HG03571 (cell line): ENCODE measurements around the gene DOCK2.
"Not testable (repeated sequence)": the region's sequence is repeated elsewhere in the genome, so short reads cannot be mapped to it uniquely, and the experiment has no call there.

ENCODE experiments used
- ATAC-seq: cut with Tn5 transposase; IDR thresholded peaks from one replicate; pipeline ENCODE4 v1.9.1; 2021; ENCODE audit not compliant: unreplicated experiment

The DOCK2 gene

DNA sequence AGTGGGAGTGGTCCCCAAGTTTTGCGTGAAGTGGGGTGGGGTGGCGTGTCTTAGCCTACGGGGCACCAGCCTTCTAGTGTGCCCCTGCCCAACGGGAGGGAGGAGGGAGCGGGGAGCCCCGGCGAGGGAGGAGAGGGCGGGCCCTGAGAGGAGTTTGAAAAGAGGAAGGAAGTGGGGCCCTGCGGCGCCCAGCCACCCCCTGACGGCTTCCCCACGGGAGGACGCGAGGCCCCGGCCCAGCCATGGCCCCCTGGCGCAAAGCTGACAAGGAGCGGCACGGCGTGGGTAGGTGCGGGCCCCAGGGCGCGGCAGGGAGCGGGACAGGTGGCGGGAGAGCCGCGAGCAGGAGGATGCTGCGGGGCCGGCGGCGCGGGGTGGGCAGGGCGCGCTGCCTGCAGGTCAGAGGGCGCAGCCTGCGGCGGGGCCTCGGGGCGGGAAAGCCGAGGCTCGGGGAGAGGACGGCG, at the start of gene DOCK2:
DOCK2 (plus strand) TSS at position 191 of the 464 bp plus-strand sequence; CDS start at position 243, 52 bp downstream.
- peak; percentile 95 for ATAC-seq

DNA sequence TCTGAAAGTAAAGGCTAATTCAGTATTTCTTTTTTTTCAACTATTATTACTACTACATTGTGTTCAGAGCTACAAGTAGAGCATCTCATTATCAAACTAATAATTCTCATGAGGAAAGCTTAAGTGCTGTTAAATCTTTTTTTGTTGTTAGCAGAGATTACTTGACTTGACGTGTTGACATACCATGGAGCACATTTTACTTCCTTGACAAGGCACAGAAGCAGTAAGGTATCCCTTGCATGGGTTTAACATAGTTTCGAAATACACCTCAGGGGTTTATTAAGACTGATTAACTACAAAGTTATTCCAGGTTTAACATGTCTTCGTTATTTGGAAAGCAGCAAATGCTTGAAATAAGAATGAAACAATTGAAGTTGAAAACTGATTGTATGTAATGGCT, 46.5 kb upstream of the DOCK2 start:
- ATAC-seq, result no peak

DNA sequence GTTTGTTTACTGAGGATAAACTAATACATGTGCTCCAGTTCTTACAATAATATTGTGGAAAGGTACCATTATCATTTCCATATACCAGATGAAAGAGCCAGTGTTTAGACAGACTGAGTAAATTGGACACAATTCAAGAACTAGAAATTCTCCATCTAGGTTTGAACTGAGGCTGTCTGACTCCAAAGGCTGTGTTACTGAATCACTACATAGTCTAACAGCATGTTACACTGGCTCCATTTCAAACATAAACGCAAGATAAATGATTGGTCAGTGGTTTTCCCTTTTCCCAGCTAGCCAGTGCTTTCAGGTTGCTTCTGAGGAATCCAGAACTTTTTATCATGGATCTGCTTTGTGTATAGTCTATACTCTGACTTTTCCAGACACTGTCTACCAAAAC, 45.4 kb upstream of the DOCK2 start:
- no peak for ATAC-seq

DNA sequence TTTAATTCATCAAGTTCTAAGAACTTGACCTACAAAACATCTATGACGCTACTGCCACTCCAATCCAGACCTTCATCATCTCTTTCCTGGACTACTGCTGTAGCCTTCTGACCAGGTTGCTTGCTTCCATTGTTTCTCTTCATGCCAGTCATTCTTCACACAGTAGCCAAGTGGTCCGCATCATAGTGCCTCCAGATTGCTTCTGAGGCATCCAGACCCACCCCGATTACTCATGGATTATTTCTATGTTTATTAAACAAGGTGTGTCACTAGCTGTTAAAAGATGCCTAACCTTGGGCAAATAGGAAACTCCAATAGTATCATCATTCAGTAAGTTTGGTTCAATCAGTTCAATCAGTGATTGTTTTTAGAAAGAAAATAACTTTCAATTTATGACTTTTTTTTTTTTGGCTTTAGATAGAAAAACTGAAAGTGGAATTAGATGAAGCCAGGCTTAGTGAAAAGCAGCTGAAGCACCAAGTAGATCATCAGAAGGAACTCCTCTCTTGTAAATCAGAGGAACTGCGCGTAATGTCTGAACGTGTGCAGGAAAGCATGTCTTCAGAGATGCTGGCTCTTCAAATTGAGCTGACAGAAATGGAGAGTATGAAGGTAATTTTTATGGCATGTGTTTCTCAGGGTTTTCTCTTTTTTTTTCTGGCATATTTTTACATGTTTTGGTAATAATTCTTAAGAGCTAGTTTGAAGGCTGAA, 44.0 kb upstream of the DOCK2 start:
- ATAC-seq, result no peak

DNA sequence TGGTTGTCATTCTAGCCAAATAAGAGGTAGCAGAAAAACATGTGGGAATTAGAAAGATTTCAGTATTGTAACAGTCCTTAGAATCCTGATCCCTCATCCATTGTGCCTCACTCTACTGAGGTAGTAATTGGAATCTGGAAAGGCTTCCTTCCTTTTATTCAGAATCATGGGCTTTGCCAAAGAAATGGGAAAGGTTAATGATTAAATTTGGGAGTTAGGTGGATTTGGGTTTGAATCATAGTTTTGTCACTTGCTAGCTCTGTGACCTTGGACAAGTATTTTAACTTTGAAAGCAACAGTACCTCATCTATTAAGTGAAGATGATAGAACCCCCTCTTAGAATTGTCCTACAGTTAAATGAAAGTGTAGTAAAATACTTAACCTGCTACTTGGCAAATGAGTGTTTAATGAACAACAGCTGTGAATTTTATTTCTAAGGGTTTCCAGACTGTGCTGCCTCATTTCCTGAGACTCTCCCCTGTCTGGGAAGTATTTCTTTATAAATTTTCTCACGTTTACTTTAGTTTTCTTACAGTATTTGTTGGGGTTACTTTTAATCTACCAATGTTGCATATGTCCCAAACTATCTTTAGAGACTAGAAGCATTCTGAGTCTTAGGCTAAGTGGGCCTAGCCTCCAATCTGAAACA, 41.8 kb upstream of the DOCK2 start:
- no peak for ATAC-seq

GRCh38 chr5:169599451-169599850, 37.6 kb upstream of the DOCK2 start:
- ATAC-seq, result no peak

DNA sequence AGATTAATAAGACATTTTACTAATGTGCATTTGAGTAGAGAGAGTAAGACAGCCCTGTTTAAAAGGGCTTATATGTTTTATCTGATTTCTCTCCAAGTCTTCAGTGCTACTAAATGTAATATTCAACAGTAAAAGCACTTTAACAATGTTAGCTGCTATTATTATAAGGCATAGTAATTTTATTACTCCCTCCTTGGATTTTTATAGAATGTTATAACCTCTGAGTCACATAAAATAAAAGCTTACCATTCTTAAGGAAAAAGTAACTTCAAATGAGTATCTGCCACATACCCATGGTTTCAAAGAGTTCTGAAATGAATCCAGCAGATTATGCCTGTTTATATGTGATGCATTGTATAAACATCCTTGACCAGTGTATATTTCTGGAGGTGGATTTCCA, 34.5 kb upstream of the DOCK2 start:
- ATAC-seq, result no peak

- no peak for ATAC-seq
Measured at GRCh38 chr5:169606279-169606678, 30.8 kb upstream of the DOCK2 start.

DNA sequence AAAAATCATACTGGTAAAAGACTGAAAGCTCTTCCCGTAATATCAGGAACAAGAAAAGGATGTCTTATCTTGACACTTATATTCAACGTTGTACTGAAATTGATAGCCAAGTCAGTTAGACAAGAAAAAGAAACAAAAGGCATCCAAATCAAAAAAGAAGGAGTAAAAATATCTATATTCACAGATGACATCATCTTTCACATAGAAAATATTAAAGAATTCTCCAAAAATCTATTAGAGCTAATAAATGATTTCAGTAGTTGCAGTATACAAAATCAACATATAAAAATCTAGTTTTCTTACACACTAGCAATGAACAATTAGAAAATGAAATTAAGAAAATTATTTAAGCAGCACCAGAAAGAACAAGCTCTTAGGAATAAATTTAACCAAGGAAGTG, 29.2 kb upstream of the DOCK2 start:
- ATAC-seq, result no peak

DNA sequence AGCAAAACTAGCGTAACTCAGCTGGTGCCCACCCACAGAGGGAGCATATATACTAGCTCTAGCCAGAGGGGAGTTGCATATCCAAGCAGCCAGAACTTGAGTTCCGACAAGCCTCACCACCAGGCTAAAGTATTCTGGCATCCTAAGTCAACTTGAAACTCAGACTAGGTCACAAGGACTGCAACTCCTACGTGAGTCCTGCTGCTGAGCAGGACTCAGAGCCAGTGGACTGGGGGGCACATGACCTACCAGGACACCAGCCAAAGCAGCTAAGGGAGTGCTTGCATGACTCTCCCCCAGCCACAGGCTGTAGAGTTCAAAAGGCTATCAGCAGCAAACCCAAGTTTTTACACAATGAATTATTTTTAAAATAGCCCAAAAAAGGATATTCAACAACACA, 27.4 kb upstream of the DOCK2 start:
- no peak for ATAC-seq

DNA sequence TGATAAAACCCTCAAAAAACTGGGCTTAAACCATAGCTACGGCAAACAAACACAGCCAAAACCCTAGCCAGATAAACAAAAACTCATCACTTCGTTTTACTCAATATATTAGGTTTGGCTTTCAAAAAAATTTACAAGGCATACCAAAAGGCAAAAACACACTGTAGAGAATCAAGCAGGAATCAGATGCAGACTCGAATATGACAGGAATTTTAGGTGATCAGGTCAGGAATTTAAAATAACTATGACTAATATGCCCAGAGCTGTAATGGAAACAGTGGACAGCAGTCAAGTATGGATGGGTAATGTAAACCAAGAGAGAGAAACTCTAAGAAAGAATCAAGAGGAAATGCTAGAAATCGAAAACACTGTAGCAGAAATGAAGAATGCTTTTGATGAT, 26.5 kb upstream of the DOCK2 start:
- ATAC-seq, result no peak

- no peak for ATAC-seq
Measured at GRCh38 chr5:169615561-169615960, 21.5 kb upstream of the DOCK2 start.

GRCh38 chr5:169624307-169624706, 12.8 kb upstream of the DOCK2 start:
- not testable (repeated sequence) for ATAC-seq

GRCh38 chr5:169626779-169627178, 10.3 kb upstream of the DOCK2 start:
- ATAC-seq, result no peak

DNA sequence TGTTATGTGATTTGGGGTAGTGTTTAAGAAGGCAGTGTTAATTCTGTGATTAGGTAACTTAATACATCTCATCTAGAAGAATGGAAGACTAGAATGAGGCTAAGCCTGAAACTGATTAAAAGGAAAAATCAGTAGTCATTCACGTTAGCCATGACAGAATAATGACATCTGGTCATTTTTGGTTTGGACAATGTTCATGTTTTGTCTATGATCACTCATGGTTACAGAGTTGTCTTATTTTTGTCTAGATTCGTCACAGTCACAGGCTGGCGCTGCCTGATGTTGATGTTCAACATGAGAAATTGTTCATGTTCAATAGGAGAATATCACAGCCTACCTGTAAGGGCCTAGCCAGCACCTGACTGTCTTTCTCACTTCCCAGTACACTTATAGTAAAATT, 9.5 kb upstream of the DOCK2 start:
- no peak for ATAC-seq

DNA sequence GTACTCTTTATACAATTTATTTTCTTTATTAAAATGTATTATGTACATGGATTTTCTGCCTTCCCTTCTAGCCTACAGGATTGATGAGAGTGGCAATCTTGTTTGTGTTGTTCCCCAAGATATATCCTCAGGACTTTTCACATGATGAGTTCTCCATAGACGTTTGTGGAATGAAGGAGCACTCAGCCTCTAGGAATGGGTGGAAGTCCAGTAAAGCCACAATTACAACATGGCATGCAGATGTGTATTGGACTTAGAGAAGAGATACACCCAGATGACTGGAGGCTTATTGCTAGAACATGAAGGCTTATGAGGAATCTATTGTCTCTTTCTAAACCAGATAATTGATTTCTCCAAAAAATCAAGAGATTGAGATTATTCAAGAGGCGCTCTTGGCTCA, 8.2 kb upstream of the DOCK2 start:
- no peak for ATAC-seq

- ATAC-seq, result no peak
Measured at GRCh38 chr5:169629847-169630548, 7.1 kb upstream of the DOCK2 start.

DNA sequence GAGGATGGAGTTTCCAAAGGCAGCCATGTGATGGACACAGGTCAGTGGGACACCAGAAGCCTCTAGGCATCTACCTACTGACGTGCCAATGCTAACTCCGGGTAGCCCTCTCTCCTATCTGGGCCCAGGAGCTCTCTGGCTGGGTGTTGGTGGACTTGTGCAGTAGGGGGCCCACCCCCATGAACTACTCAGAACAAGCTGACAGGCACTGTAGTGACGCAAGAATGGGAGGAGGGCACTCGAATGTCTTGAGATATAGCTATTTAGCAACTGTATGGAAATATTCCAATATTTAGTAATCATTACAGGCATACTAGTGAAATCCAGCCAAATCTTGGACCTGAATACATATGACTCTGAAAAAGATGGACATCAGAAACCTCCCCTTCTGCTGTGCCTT, 5.7 kb upstream of the DOCK2 start:
- ATAC-seq, result no peak

DNA sequence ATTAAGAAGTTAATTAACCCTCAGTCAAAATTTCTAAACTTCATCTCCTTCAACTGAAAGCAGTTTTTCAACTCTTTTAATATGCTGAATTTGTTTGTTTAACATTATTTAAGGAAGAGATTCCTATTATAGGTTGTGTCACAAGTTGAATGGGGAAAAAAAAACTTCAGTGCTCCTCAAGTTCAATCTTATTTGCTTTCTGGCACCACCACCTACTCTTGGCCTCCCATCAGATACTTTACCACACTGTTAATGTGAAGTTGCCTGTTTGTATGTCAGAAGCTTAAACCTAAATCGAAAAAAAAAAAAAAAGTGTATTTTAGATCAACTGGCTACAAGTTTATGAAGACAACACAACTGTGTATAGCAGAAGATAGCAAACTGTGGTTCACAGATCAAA, 4.1 kb upstream of the DOCK2 start:
- no peak for ATAC-seq

DNA sequence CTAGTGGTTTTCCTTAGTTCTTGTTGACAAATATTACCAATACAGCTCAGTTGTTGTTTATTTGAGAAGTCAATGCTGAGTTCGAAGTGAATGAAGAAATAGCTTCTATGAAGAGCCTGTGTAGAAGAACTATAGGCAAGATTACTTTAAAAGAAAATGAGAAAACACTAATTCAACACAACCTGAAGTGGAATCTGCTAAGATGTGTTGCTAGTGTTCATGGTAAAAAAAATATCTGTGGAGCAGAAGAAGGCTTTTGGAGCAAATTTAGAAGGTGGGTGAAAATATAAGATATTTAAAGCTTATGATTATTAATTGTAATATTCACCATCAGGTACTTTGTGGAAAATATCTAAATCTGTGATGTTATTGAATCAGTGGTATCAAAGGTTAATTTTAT, 2.5 kb upstream of the DOCK2 start:
- no peak for ATAC-seq

DNA sequence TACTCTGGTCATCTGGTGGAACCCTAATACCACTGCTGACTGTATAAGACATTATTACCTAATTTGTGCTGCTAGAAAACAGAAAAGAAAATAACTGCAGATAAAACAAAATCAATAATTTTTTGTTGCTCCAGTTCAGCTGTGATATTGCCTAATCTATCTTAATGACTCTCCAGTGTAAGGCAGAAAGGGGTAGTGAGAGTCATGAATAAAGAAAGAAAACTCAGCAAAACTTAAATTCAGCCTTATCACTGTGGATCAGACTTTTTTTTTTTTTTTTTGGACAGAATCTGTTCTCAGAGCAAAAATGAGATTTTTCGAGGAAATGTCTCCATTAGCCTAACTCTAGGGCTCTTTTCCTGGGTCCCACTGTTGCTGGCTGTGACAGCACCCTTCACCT, 1.1 kb upstream of the DOCK2 start:
- no peak for ATAC-seq

DNA sequence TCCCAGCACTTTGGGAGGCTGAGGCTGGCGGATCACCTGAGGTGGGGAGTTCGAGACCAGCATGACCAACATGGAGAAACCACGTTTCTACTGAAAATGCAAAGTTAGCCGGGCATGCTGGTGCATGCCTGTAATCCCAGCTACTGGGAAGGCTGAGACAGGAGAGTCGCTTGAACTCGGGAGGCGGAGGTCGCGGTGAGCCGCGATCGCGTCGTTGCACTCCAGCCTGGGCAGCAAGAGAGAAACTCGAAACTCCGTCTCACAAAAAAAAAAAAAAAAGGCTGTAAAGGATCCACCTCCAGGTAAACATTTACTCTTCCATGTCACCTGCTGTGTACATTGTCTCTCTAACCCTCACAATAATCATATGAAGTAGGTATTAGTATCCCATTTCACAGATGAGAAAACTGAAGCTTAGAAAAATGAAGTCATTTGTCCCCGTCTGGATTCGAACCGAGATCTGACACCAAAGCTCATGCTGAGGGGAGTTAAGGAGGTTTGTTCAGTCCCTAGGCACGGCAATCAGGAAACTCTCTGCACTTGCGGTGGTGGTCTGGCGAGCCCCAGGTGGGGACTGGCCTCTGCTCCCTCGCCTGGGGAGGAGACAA, 494 bp upstream of the DOCK2 start:
- ATAC-seq, result no peak
